ENCODE results near the gene BMPER. TPM values are rescaled to one million over a fixed set of nuclear protein-coding genes. Genes with fewer than 3 reads are reported as not detected.

Gene BMPER
- polyA plus RNA-seq, 1 donor from 2014 or later: 2.1 TPM

GRCh38 chr7:34060196-34060947, 155.0 kb downstream of the BMPER start:
- no peaks in the 10 kb centered on the region for H3K9me2 ChIP-seq (ENCODE audit: insufficient read depth, low read length)
- H3K27me3 ChIP-seq (ENCODE audit: insufficient read depth, low read depth, low read length): no peaks in the 10 kb centered on the region
- no peak overlapping the region for H3K9ac ChIP-seq (ENCODE audit: low read length)
- H3K36me3 ChIP-seq (ENCODE audit: insufficient read depth, low read length): no peaks in the 10 kb centered on the region
- no peaks in the 10 kb centered on the region for H3K79me2 ChIP-seq (replicated peaks; ENCODE audit: insufficient read depth, low read length)
- H3K27ac ChIP-seq (ENCODE audit: low read length): no peak overlapping the region
- TF ChIP-seq RAD21 (conservative IDR thresholded peaks at IDR 0.05): no peak
- no peak for TF ChIP-seq POLR2AphosphoS5 (IDR thresholded peaks at IDR 0.05)
- no peaks in the 10 kb centered on the region for H3K9me3 ChIP-seq (ENCODE audit: low read length)
- H2AFZ ChIP-seq (ENCODE audit: low read depth, low read length): no peak overlapping the region
- no peak overlapping the region for H3K4me2 ChIP-seq (ENCODE audit: low read length)
- H3F3A ChIP-seq (ENCODE audit: insufficient read depth, low read length, poor library complexity, severe bottlenecking): no peaks in the 10 kb centered on the region
- H4K20me1 ChIP-seq (ENCODE audit: insufficient read depth): no peaks in the 10 kb centered on the region
- no peak overlapping the region for H3K4me3 ChIP-seq (ENCODE audit: low read length)

- no peaks in the 10 kb centered on the region for H3K9me2 ChIP-seq (ENCODE audit: insufficient read depth, low read length)
- H3K4me2 ChIP-seq (ENCODE audit: low read length): no peak overlapping the region
- no peaks in the 10 kb centered on the region for H3K36me3 ChIP-seq (ENCODE audit: insufficient read depth, low read length)
- H3K27ac ChIP-seq (ENCODE audit: low read length): no peak overlapping the region
- no peaks in the 10 kb centered on the region for H3F3A ChIP-seq (ENCODE audit: insufficient read depth, low read length, poor library complexity, severe bottlenecking)
- no peak overlapping the region for H3K9ac ChIP-seq (ENCODE audit: low read length)
- H3K27me3 ChIP-seq (ENCODE audit: insufficient read depth, low read depth, low read length): no peaks in the 10 kb centered on the region
- no peak overlapping the region for H2AFZ ChIP-seq (ENCODE audit: low read depth, low read length)
- TF ChIP-seq TAF1 (IDR thresholded peaks at IDR 0.05; ENCODE audit: low read depth): no peak
- no peak for TF ChIP-seq CTCF (IDR thresholded peaks at IDR 0.05; ENCODE audit: poor library complexity, severe bottlenecking)
- no peak for TF ChIP-seq MXI1 (conservative IDR thresholded peaks at IDR 0.05; ENCODE audit: poor library complexity, severe bottlenecking)
- TF ChIP-seq SMC3 (conservative IDR thresholded peaks at IDR 0.05; ENCODE audit: poor library complexity): no peak
- H3K79me2 ChIP-seq (replicated peaks; ENCODE audit: insufficient read depth, low read length): no peaks in the 10 kb centered on the region
- no peaks in the 10 kb centered on the region for H3K9me3 ChIP-seq (ENCODE audit: low read length)
- no peak overlapping the region for H3K4me3 ChIP-seq (ENCODE audit: low read length)
- H4K20me1 ChIP-seq (ENCODE audit: insufficient read depth): no peaks in the 10 kb centered on the region
These were observed 155.8 kb downstream of the BMPER start for GRCh38 chr7:34061149-34061548.

GRCh38 chr7:34062341-34062740, 157.0 kb downstream of the BMPER start:
- TF ChIP-seq CTCF (IDR thresholded peaks at IDR 0.05; ENCODE audit: poor library complexity, severe bottlenecking): no peak
- TF ChIP-seq MXI1 (conservative IDR thresholded peaks at IDR 0.05; ENCODE audit: poor library complexity, severe bottlenecking): no peak
- no peak for TF ChIP-seq RAD21 (conservative IDR thresholded peaks at IDR 0.05)
- TF ChIP-seq EZH2 (IDR thresholded peaks at IDR 0.05; ENCODE audit: borderline replicate concordance, insufficient read depth, low read length, poor library complexity, severe bottlenecking): no peak
- TF ChIP-seq, protein P1, sequence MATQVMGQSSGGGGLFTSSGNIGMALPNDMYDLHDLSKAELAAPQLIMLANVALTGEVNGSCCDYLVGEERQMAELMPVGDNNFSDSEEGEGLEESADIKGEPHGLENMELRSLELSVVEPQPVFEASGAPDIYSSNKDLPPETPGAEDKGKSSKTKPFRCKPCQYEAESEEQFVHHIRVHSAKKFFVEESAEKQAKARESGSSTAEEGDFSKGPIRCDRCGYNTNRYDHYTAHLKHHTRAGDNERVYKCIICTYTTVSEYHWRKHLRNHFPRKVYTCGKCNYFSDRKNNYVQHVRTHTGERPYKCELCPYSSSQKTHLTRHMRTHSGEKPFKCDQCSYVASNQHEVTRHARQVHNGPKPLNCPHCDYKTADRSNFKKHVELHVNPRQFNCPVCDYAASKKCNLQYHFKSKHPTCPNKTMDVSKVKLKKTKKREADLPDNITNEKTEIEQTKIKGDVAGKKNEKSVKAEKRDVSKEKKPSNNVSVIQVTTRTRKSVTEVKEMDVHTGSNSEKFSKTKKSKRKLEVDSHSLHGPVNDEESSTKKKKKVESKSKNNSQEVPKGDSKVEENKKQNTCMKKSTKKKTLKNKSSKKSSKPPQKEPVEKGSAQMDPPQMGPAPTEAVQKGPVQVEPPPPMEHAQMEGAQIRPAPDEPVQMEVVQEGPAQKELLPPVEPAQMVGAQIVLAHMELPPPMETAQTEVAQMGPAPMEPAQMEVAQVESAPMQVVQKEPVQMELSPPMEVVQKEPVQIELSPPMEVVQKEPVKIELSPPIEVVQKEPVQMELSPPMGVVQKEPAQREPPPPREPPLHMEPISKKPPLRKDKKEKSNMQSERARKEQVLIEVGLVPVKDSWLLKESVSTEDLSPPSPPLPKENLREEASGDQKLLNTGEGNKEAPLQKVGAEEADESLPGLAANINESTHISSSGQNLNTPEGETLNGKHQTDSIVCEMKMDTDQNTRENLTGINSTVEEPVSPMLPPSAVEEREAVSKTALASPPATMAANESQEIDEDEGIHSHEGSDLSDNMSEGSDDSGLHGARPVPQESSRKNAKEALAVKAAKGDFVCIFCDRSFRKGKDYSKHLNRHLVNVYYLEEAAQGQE (IDR thresholded peaks at IDR 0.05; ENCODE audit: borderline replicate concordance): no peak
- no peak for TF ChIP-seq EP300 (conservative IDR thresholded peaks at IDR 0.05; ENCODE audit: poor library complexity, severe bottlenecking)
- no peak for TF ChIP-seq POLR2AphosphoS5 (IDR thresholded peaks at IDR 0.05)
- no peak for TF ChIP-seq TAF1 (IDR thresholded peaks at IDR 0.05; ENCODE audit: low read depth)
- TF ChIP-seq SMC3 (conservative IDR thresholded peaks at IDR 0.05; ENCODE audit: poor library complexity): no peak
- Histone ChIP-seq H3K9me3 (ENCODE audit: low read length) (no peaks in the 10 kb centered on the region), H2AFZ (ENCODE audit: low read depth, low read length) (no peak overlapping the region), H3K27ac (ENCODE audit: low read length) (no peak overlapping the region), H3K4me3 (ENCODE audit: low read length) (no peak overlapping the region), H3K79me2 (replicated peaks; ENCODE audit: insufficient read depth, low read length) (no peaks in the 10 kb centered on the region), H3K9ac (ENCODE audit: low read length) (no peak overlapping the region), H3K9me2 (ENCODE audit: insufficient read depth, low read length) (no peaks in the 10 kb centered on the region), H4K20me1 (ENCODE audit: insufficient read depth) (no peaks in the 10 kb centered on the region), H3K4me2 (ENCODE audit: low read length) (no peak overlapping the region), H3K27me3 (ENCODE audit: insufficient read depth, low read depth, low read length) (no peaks in the 10 kb centered on the region), H3F3A (ENCODE audit: insufficient read depth, low read length, poor library complexity, severe bottlenecking) (no peaks in the 10 kb centered on the region), H3K36me3 (ENCODE audit: insufficient read depth, low read length) (no peaks in the 10 kb centered on the region)

Measured in neural cell (in vitro differentiated cells).